Left renal cortex interstitium (tissue), 4 donors: ENCODE measurements around the gene GLT1D1. TPM values are rescaled to one million over a fixed set of nuclear protein-coding genes. Genes with fewer than 3 reads are reported as not detected.

Experiments
- DNase-seq, 4 donors: peaks; one replicate each; pipeline ENCODE4 v3.0.0-alpha.2; 2013; ENCODE audit warnings: low read depth in 4 of 4, low spot score in 2 of 4, missing footprints in 1 of 4
- polyA plus RNA-seq, 4 donors: library from polyadenylated mRNA; unstranded; fragments of 120-200 nt; gene quantifications; one replicate each; pipeline ENCODE4 v1.2.1, GENCODE V29; 2013; ENCODE audit not compliant: insufficient read length in 4 of 4

The GLT1D1 gene
- polyA plus RNA-seq, 4 donors, result 1.5 to 2.5 (median 2.4) TPM

DNA sequence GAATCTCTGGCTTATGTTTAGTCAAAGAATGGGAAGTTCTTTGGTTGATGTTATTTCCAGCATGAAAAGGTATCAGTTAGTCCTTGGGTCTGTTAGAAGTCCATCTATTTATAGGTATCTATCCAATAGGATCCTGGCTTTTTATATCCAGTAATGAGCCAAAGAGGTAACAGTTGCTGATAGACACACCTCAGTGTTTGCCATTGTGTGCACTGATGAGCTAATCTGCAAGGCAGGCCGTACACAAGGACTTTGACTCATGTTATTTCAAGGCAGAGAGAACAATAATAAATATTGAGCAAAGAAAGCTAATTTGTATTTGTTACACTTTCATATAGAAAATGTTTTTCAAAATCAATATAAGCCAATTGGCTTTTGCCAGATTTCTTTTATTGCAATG is 56.4 kb downstream of the GLT1D1 start:
- DNase-seq, result no peak

- no peak for DNase-seq
Observed at GRCh38 chr12:128910629-128911028, 57.4 kb downstream of the GLT1D1 start.

DNA sequence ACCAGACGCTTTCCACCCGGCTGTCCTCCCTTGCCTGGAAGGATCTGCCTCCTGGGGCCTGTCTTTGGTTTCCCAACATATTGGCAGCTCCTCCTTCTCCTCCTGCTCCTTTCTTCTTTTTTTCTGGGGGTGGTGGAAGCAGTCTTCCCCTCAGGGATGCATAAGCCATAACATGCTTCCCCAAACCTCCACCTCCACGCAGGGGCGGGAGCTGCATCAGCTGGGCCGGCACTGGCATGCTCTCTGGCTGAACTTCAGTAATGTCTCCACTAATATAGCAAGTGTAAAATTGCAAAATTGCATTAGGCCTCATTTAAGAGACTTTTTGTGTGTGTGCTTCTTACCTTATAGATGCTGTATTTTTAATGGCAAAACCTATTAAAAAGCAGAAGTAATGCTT is 58.6 kb downstream of the GLT1D1 start:
- no peak for DNase-seq

GRCh38 chr12:128914908-128915563 is 61.8 kb downstream of the GLT1D1 start:
- no peak for DNase-seq

DNA sequence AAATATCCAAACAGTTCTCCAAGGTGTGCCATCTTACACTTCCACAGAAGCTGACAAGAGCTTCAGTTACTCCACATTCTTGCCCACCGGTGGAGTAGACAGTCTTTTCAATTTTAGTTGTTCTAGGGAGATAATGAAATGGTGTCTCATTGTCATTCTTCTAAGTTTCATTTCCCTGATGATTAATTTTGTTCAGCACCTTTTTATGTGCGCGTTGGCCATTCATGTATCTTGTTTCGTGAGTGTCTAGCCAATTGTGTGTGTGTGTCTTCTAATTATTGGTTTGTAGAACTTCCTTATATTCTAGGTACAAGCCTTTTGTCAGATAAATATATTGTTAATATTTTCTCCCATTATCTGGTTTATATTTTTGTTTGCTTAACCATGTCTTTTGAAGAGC is 63.1 kb downstream of the GLT1D1 start:
- DNase-seq, result no peak

GRCh38 chr12:128918481-128919260 is 65.4 kb downstream of the GLT1D1 start:
- DNase-seq, result no peak

DNA sequence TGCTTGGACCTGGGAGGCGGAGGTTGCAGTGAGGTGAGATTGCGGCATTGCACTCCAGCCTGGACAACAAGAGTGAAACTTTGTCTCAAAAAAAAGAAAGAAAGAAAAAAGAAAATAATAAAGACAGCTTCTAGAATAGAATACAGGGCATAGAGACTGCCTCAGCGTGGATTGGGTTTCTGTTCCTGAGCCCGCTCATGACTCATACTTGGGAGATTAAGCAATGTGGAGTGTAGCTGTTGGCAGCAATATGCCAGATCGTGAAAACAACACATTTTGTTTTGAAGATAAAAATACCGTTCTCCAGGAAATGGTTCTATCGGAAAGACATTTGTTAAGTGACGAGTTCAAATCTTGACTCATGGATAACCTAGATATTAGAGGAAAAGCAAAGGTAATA is 67.2 kb downstream of the GLT1D1 start:
- DNase-seq, result no peak

DNA sequence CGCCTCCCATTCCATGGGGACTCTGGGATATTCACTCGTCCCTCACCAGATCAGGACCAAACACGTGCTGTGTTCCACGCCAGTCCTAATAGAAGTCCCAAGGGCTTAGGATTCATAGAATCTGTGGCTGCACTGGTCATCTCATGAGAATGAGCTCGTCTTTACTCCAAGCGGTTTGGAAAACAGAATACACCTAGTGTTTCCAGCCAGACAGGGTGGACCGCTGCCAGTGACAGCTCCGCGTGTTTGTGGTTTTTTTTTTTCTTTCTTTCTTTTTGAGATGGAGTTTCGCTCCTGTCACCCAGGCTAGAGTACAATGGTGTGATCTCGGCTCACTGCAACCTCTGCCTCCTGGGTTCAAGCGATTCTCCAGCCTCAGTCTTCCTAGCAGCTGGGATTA is 75.1 kb downstream of the GLT1D1 start:
- DNase-seq, result no peak

DNA sequence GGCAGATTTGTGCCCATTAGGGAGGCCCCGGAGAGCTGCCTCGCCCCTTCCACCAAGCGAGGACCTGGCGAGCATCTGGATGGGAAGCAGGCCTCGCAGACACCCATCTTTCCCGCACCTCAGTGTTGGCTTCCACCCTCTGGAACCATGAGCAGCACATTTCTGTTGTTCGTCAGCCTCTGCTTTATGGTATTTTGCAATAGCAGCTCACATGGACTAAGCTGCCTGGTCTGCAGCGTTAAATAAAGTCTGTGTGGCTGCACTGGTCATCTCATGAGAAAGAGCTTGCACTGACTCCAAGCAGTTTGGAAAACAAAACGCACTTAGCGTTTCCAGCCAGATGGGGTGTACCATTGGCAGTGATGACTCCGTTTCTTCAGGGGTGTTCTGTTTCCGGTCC is 75.8 kb downstream of the GLT1D1 start:
- DNase-seq, result no peak

DNA sequence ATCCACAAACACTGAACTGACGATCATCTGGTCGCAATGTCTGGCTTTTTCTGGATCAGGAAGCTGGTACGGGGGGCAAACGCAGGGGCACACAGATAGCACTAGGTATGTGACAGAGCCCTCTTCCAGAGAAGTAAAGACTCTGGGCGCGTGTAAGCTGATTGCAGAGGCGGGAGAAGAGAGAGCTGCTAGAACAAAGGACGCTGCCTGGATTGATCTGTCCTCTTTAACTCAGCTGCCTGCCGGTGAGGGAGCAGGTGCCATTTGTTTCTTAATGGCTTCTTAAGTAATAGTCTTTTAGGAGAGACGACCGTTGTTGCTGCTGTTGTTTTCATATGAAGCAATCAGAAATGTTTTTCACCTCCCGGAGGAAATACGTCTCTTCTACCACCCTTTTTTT is 77.3 kb downstream of the GLT1D1 start:
- no peak for DNase-seq

DNA sequence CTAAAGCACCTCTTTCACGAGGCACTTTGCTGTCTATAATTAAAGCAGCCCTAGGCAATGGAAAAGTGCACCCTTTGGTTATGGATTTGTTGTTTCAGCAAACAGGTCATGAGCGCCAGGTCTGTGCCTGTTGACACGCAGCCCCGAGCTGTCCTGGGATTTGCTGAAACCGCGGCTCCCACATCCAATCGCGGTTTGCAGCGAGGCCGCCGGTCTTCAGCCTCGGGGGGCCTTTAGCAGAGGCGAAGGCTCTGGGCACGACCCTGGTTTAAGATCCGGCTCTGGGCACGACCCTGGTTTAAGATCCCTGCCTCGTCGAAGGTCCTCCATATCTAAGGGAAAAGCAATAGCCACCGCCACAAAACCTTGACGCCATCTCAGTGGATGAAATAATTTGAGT is 79.2 kb downstream of the GLT1D1 start:
- DNase-seq, result no peak

- DNase-seq, result no peak
Observed at GRCh38 chr12:128933039-128933438, 79.8 kb downstream of the GLT1D1 start.

DNA sequence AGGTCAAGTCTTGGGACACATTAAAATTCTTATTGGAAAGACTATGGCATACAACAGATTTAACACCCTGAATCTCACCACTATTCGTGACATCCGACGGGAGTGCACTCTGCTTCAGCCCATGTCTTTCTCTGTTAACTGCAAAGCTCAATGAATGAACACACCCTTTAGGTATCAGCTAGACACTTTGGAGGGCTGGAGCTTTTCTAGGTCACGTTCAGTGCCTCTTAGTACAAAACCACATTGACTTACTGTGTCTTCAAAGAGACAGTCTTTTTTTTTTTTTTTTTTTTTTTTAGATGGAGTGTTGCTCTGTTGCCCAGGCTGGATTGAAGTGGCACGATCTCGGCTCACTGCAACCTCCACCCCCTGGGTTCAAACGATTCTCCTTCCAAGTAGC is 80.6 kb downstream of the GLT1D1 start:
- no peak for DNase-seq

- DNase-seq, result no peak
Observed at GRCh38 chr12:128938886-128939285, 85.6 kb downstream of the GLT1D1 start.

DNA sequence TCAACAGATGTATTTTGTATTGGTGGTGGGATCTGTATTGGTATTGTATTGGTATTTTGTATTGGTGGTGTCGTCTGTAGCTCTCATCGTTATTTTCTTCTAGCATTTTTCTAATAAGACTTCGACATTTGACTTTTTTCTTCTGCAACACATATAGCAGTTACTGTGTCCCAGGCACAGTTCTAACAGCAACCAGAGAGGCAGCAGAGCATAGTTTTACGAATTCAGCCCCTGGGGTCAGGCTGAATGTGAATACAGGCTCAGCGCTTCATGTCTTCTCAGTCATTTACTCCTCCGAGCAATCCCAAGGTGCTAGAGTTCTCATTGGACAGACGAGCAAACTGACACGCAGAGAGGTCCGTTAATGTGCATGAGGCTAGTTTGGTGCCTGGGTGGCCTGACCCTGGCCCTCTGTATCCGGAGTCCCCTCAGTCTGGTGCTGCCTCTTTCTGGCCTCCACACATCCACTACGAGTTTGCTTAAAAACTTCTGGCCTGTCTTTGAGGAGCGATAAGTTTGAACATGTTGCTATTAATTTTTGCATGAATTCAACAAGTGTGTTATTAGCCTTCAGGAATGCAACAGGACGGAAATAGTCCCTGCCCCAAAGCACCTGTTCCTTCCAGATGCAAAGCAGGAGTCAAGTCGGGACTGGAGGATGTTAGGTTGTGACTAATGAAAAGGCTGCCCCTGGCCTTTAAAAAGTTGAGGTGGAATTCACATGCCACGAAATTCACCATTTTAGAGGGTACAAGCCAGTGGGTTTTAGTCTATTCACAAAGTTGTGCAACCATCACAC is 87.0 kb downstream of the GLT1D1 start:
- DNase-seq, result no peak

GRCh38 chr12:128940974-128941373 is 87.7 kb downstream of the GLT1D1 start:
- DNase-seq, result no peak

GRCh38 chr12:128942960-128943477 is 89.7 kb downstream of the GLT1D1 start:
- no peak for DNase-seq

- DNase-seq, result no peak
Observed at GRCh38 chr12:128944956-128945355, 91.7 kb downstream of the GLT1D1 start.

DNA sequence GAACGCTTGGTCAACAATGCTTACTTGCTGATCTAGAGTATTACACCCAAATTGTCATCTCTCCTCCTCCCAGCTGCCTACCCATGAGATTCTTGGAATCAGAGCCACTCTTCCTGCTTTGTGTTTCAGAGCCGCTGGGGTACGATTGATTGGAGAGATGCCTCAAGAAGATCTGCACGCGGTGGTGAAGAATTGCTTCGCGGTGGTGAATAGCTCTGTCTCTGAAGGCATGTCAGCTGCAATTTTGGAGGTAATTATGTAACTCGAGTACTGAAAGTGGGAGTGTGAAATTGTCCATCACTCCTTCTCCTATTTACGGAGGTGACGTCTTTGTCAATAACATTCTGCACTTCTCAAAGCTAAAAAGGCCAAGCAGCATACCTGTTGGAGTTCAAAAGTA is 93.9 kb downstream of the GLT1D1 start:
- no peak for DNase-seq

- DNase-seq, result no peak
Observed at GRCh38 chr12:128949086-128949485, 95.8 kb downstream of the GLT1D1 start.

DNA sequence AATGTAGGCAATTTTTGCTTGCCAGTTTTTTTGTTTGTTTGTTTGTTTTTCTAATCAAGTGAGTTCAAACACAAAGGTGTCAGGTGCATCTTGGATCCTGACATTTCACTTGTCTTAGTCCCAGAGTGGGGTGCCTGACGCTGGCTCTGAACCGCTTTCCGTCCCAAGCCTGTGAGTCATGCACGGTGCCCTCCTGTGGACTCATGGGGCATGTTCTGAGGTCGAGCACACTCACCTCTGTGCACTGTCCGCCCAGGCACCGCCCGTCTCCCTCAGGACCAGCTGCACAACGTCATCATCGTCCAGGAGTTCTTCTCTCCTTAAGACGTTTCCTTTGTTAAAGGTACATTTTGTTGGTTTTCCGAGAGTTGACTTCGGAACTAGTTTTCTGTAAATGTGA is 98.2 kb downstream of the GLT1D1 start:
- no peak for DNase-seq
